HG03558 (cell line): ENCODE results near the gene CRTC3.

Source experiments
- ATAC-seq: cut with Tn5 transposase; IDR thresholded peaks from one replicate; pipeline ENCODE4 v1.9.1; 2021; ENCODE audit warnings: moderate number of reproducible peaks; ENCODE audit not compliant: unreplicated experiment; ENCODE audit errors: extremely low read depth

The CRTC3 gene

DNA sequence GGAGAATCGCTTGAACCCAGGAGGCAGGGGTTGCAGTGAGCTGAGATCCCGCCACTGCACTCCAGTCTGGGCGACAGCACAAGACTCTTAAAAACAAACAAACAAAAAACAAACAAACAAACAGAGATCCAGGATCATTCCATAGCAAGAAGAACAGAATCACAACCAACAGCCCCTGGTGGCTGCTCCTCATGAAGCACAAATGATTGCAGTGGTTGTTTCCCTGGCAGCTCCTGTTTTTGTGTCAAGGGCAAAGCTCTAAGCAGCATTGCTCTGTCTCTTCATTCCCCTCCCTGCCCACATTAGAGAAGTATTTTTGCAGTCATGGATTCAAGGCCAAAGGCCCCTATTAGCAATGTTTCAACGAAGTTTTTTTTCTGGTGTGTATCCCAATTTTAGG is 161.6 kb downstream of the CRTC3 start:
- ATAC-seq, result no peak

GRCh38 chr15:90691982-90692773 is 162.5 kb downstream of the CRTC3 start:
- ATAC-seq, result no peak
